Activated naive CD8-positive, alpha-beta T cell (primary cell): ENCODE results near the gene SNX24.
"Not testable (repeated sequence)": the region's sequence is repeated elsewhere in the genome, so short reads cannot be mapped to it uniquely, and the experiment has no call there.

Source experiments
- H3K27ac Mint-ChIP-seq: one replicate; pipeline ENCODE4 v1.8.0; 2021; ENCODE audit warnings: mixed read lengths
- H3K27me3 Mint-ChIP-seq: one replicate; pipeline ENCODE4 v1.8.0; 2021; ENCODE audit warnings: mixed read lengths
- H3K36me3 Mint-ChIP-seq: one replicate; pipeline ENCODE4 v1.8.0; 2021; ENCODE audit warnings: mixed read lengths
- H3K4me1 Mint-ChIP-seq: one replicate; pipeline ENCODE4 v1.8.0; 2021; ENCODE audit warnings: low read depth, mixed read lengths
- H3K4me3 Mint-ChIP-seq: one replicate; pipeline ENCODE4 v1.8.0; 2021; ENCODE audit warnings: mild to moderate bottlenecking, mixed read lengths
- H3K9me3 Mint-ChIP-seq: one replicate; pipeline ENCODE4 v1.8.0; 2021; ENCODE audit warnings: low read depth, mixed read lengths

Gene SNX24

DNA sequence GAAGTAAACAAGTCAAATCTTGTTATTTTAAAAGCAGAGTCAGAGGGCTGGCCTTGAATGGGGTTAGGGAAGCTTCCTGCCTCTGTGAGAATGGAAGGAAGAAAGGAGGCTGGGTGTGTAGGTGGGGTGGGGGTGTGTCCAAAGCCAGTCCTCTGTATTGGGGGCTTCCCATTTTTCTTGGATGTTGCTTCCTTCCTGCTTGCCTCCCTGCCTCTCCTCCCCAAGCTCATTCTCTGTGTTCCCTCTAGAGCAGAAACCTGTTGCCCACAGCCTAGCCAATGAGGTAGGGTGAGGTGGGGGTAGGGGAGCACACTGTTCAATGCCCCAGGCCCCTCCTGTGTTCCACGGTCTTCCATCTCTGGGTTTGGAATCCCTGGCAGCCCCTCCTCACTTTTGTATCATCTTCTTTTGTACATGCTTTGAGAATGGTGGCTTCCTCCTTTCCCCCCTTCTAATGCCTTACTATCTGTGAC is 39.7 kb downstream of the SNX24 start:
- H3K4me3 Mint-ChIP-seq = no peak overlapping the region
- H3K4me1 Mint-ChIP-seq = no peaks in the 10 kb centered on the region
- no peaks in the 10 kb centered on the region for H3K36me3 Mint-ChIP-seq
- H3K27me3 Mint-ChIP-seq = no peaks in the 10 kb centered on the region
- H3K27ac Mint-ChIP-seq = no peak overlapping the region
- H3K9me3 Mint-ChIP-seq = no peaks in the 10 kb centered on the region

DNA sequence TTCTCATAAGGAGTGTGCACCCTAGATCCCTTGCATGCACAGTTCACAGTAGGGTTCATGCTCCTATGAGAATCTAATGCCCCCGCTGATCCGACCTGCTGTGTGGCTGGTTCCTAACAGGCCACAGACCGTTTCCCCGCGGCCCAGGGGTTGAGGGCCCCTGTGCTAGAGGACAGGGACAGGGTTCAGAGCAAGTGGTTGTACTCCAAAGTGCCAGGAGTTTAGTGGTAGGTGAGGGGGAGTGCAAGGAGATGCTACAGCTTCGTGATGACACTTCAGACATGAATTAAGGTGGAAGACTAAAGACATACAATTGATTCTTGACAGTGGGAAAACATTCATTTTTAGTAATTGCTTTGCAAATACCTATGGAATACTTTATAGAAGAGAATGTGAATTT is 40.5 kb downstream of the SNX24 start:
- H3K4me1 Mint-ChIP-seq = no peaks in the 10 kb centered on the region
- H3K27ac Mint-ChIP-seq = no peak overlapping the region
- no peaks in the 10 kb centered on the region for H3K36me3 Mint-ChIP-seq
- H3K4me3 Mint-ChIP-seq = no peak overlapping the region
- H3K9me3 Mint-ChIP-seq = no peaks in the 10 kb centered on the region
- H3K27me3 Mint-ChIP-seq = no peaks in the 10 kb centered on the region

DNA sequence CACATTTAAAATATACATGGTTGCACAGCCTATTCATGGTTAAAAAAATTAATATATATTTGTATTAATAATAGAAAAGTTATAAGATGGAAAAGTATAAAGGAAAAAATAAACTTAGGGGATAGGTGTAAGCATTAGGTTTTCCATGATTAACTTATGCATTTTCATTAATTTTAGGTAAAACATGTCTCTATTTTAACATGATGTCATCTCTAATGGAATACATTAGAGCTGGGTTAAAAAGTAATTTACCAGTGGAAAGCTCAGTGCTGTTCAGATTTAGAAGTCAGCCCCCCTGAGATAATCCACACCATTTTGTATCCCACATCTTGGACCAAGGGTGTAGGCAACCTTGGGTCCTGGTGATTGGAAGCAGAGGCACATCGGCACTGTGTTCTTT is 49.7 kb downstream of the SNX24 start:
- no peaks in the 10 kb centered on the region for H3K9me3 Mint-ChIP-seq
- H3K27me3 Mint-ChIP-seq = no peaks in the 10 kb centered on the region
- H3K4me1 Mint-ChIP-seq = no peaks in the 10 kb centered on the region
- H3K4me3 Mint-ChIP-seq = no peak overlapping the region
- no peak overlapping the region for H3K27ac Mint-ChIP-seq
- H3K36me3 Mint-ChIP-seq = no peaks in the 10 kb centered on the region

DNA sequence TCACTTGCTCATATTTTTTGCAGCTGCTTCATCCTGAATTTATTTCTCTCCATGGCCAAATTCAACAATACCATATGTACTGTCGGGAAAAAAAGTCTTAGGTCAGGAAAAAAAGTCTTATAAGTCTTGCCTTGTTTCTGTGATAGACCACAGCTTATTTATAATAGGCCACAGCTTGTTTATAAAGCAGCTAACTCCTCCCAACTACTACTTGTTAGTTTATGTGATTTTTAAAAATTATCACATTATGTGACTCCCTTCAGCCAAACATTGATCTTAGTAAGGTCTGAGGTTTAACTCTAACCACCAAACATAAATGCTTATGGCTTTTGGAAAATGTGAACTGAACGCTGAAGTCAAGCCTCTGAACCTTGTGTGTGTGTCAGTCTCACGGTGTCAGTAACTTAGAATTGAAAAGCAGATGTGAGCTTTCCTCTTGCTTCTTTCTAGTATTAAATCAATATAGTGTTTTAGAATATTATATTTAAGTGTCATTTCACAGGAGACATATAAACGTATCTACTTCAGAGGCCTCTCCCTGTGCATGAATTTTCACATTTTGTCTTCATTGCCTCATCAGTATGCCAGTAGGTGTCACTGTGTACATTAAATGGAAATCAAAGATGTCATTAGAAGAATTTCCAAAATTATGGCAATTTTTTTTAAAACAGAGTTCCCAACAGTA is 51.3 kb downstream of the SNX24 start:
- Mint-ChIP-seq H3K4me3 (no peak overlapping the region), H3K4me1 (no peaks in the 10 kb centered on the region), H3K36me3 (no peaks in the 10 kb centered on the region), H3K27ac (no peak overlapping the region), H3K27me3 (no peaks in the 10 kb centered on the region), H3K9me3 (no peaks in the 10 kb centered on the region)

DNA sequence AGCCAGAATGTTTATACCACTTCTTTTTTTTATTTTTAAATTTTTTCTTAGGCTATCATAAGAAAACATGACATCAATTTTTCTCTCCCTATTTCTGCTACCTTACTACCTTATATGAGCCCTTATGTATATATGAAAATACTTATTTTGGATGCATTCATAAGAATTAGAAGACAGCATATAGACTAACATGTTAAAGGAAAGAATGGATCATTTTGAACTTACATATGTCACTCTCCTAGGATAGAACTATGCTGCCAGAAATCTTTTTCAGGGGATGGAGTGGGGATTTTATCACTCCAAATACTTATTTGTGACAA is 51.8 kb downstream of the SNX24 start:
- H3K36me3 Mint-ChIP-seq = no peaks in the 10 kb centered on the region
- no peak overlapping the region for H3K4me3 Mint-ChIP-seq
- peaks cover 5% of the 10 kb centered on the region for H3K4me1 Mint-ChIP-seq
- no peaks in the 10 kb centered on the region for H3K9me3 Mint-ChIP-seq
- no peaks in the 10 kb centered on the region for H3K27me3 Mint-ChIP-seq
- H3K27ac Mint-ChIP-seq = no peak overlapping the region

DNA sequence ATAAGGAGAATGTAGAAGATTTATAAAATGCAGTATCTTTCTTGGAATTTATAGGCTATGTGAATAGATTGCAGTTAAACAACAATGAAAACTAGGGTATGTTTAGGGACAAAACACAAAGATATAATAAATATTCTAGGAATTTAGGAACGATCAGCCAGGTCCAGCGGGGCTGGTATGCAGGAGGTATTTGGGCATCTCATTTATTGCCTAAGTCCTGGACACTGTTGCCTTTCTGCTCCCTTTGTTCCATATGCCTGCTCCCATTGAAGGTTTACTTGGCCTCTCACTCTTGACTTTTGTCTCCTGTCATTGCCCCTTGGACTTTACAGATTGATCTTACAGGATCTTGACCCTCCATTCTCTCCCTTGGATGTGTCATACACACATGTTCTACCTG is 55.9 kb downstream of the SNX24 start:
- no peak overlapping the region for H3K4me3 Mint-ChIP-seq
- no peaks in the 10 kb centered on the region for H3K27me3 Mint-ChIP-seq
- H3K36me3 Mint-ChIP-seq = no peaks in the 10 kb centered on the region
- H3K4me1 Mint-ChIP-seq = peaks cover 11% of the 10 kb centered on the region
- H3K27ac Mint-ChIP-seq = no peak overlapping the region
- no peaks in the 10 kb centered on the region for H3K9me3 Mint-ChIP-seq

DNA sequence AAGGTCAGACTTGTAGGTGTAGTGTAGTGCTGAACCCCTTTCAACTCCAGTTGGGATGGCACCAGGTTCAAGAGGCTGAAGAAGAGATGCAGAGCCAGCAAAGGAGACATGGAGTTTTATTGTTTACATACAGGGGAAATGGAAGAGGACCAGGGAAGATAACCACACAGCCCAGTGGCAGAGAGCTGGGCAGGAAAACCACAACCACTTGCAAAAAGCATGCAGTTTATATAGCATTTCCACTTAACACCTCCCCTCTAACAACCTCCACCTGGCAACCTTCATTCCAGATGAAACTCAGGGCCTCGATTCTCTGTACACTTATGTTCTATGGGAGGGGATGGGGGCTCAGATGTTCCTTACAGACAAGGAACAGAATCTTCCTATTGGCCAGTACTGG is 56.9 kb downstream of the SNX24 start:
- Mint-ChIP-seq H3K9me3 (no peaks in the 10 kb centered on the region), H3K27ac (no peak overlapping the region), H3K27me3 (no peaks in the 10 kb centered on the region), H3K4me1 (peaks cover 11% of the 10 kb centered on the region), H3K36me3 (no peaks in the 10 kb centered on the region), H3K4me3 (no peak overlapping the region)

DNA sequence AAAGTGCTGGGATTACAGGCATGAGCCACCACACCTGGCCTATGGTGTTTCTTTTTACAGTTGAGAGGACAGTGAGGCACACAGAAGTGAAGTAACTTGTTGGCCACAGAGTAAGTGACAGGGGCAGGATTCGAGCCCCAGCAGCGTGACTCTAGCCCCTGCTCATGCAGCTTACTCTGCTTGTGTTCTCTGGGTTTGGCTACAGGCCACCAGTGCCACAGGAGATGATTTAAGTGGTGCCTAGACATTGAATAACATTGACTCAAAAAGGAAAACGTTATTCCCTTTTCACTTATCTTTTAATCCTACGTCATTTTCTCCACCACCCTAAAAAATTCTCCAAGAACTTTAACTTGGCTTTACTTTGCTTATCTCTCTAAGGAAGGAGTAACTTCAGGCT is 61.4 kb downstream of the SNX24 start:
- H3K27me3 Mint-ChIP-seq = no peaks in the 10 kb centered on the region
- H3K27ac Mint-ChIP-seq = no peak overlapping the region
- H3K36me3 Mint-ChIP-seq = no peaks in the 10 kb centered on the region

DNA sequence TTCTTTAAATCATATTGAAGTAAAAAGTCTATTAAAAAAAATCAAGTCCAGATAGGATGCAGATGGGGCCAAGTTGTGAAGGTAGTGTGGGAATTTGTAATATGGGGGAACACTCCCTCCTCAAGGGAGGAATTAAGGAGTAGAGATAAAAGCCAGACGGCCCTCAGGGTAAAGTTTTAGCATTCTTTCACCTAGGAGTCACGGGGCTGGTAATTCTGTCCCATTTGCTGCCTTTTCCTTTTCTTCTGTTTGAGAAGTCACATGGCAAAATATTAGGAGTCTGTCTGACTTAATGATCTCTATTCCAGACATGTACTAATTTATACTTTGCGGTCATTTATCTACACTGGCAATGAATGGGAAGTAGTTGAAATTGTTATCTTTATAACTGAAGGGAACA is 61.9 kb downstream of the SNX24 start:
- H3K27ac Mint-ChIP-seq = no peak overlapping the region

More for the DNA sequence above, 61.4 kb downstream of the SNX24 start:
- H3K4me3 Mint-ChIP-seq = no peak overlapping the region
- peaks cover 11% of the 10 kb centered on the region for H3K4me1 Mint-ChIP-seq
- no peaks in the 10 kb centered on the region for H3K9me3 Mint-ChIP-seq

DNA sequence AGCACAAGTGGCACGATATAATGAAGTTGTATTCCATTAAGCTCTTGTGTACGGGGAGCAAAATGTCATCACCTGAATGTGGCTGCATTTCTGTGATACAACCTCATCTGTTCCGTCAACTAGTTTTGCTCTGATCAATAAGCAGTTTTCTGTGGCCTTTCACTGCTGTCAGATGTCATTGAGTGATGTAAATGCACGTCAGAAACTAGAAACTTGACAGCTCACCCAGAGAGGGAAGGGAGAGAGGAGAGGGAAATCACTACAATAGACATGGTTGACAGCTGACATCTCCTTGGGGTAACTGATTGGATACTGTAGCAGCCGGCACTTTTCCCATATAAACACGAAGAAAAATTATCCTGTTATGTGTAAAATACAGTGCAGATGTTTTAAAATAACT is 62.7 kb downstream of the SNX24 start:
- H3K36me3 Mint-ChIP-seq = no peaks in the 10 kb centered on the region
- H3K27me3 Mint-ChIP-seq = no peaks in the 10 kb centered on the region
- H3K4me3 Mint-ChIP-seq = no peak overlapping the region
- H3K4me1 Mint-ChIP-seq = no peaks in the 10 kb centered on the region
- H3K27ac Mint-ChIP-seq = no peak overlapping the region
- H3K9me3 Mint-ChIP-seq = no peaks in the 10 kb centered on the region

More for the DNA sequence above, 61.9 kb downstream of the SNX24 start:
- Mint-ChIP-seq H3K9me3 (no peaks in the 10 kb centered on the region), H3K36me3 (no peaks in the 10 kb centered on the region), H3K27me3 (no peaks in the 10 kb centered on the region), H3K4me3 (no peak overlapping the region), H3K4me1 (peaks cover 7% of the 10 kb centered on the region)

DNA sequence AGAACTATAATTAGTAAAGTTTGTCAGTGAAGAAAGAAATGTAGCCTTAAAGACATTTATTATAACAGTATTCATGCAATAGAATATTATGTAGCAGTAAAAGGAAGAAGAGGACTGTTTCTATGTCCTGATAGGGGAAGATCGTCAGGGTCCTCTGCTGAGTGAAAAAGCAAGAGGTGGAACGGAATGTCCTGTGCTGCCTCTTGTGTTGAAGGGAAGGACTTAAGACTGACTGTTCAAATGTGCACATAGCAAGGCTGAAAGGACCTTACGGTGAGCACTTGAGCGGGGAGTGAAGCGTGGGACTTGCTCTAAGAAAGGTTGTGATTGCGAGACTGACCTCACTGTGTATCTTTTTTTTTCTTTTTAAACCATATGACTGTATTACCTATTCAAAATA is 63.2 kb downstream of the SNX24 start:
- no peaks in the 10 kb centered on the region for H3K9me3 Mint-ChIP-seq
- H3K27me3 Mint-ChIP-seq = no peaks in the 10 kb centered on the region

DNA sequence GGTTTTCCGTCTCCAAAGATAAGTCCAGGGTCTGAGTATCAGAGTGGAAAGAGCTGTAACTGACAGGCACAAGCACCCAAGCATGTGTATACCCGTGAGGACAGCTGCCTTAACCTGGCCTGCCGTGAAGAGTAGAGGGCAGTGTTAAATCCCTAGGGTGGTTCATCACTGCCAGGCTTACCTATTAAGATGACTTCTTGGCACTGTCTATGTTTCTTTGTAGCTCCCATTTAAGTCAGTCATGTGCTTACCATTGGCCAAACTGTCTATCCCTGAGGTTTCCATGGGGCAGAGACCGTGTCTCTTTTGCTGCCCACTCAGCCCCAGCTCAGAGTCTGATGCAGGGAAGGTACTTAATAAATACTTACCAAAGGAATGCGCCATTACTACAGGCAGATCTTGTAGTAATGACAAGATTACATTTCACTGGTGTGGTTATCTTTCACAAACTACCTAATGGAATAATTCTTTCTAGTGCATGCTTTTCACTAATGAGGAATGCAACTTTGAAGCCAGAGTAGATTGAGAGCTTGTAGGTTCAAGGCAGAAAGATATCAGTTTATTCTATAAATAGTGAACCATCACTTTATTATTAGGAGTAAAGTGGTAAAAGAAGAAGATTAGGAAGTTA is 64.2 kb downstream of the SNX24 start:
- Mint-ChIP-seq H3K4me3 (no peak overlapping the region), H3K27ac (no peak overlapping the region), H3K4me1 (no peaks in the 10 kb centered on the region), H3K27me3 (no peaks in the 10 kb centered on the region), H3K9me3 (no peaks in the 10 kb centered on the region), H3K36me3 (no peaks in the 10 kb centered on the region)

More for the DNA sequence above, 63.2 kb downstream of the SNX24 start:
- Mint-ChIP-seq H3K27ac (no peak overlapping the region), H3K4me1 (no peaks in the 10 kb centered on the region), H3K4me3 (no peak overlapping the region), H3K36me3 (no peaks in the 10 kb centered on the region)

DNA sequence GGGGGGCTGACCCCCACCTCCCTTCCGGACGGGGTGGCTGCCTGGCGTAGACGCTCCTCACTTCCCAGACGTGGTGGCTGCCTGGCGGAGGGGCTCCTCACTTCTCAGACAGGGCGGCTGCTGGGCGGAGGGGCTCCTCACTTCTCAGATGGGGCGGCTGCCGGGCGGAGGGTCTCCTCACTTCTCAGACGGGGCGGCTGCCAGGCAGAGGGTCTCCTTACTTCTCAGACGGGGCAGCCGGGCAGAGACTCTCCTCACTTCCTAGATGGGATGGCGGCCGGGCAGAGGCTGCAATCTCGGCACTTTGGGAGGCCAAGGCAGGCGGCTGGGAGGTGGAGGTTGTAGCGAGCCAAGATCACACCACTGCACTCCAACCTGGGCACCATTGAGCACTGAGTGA is 68.0 kb downstream of the SNX24 start:
- H3K36me3 Mint-ChIP-seq, H3K27me3 Mint-ChIP-seq, H3K4me1 Mint-ChIP-seq, H3K27ac Mint-ChIP-seq, H3K4me3 Mint-ChIP-seq, H3K9me3 Mint-ChIP-seq: not testable (repeated sequence)

DNA sequence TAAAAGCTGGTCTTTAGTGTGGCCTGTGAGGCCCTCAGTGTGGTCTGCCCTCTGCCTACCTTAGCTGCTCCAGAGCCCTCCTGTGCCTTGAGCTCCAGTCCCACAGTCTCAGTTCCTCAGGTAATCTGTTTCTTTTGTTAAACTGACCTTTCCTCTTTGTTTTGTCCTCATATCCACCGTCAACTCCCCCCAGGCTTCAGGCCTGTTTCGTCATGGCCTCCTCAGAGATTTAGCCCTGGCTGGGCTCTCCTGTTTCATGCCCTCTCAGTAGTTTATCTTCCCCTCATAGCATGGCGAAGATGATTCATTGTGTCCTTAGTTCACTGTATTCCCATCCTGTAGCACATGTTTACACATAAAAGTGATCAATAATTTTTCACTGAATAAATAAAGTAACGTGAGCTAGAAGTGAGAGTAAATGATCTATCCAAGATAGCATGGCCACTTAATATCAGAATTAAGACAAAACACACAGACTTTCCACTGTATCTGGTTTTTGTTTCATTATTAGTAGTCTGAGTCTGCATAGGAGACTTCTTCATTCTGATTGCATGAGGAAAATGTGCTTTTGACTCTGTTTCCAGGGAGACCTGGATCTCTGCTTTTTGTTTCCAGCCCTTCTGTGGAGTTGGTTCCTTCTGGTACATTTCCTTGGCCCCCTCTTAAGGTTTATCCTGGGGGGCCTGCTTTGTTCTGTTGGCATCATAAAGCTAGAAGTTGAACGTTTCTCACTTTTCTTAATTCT is 70.5 kb downstream of the SNX24 start:
- H3K4me3 Mint-ChIP-seq = no peak overlapping the region
- H3K36me3 Mint-ChIP-seq = peaks cover 5% of the 10 kb centered on the region
- no peaks in the 10 kb centered on the region for H3K27me3 Mint-ChIP-seq
- no peaks in the 10 kb centered on the region for H3K9me3 Mint-ChIP-seq
- H3K4me1 Mint-ChIP-seq = no peaks in the 10 kb centered on the region
- H3K27ac Mint-ChIP-seq = no peak overlapping the region

DNA sequence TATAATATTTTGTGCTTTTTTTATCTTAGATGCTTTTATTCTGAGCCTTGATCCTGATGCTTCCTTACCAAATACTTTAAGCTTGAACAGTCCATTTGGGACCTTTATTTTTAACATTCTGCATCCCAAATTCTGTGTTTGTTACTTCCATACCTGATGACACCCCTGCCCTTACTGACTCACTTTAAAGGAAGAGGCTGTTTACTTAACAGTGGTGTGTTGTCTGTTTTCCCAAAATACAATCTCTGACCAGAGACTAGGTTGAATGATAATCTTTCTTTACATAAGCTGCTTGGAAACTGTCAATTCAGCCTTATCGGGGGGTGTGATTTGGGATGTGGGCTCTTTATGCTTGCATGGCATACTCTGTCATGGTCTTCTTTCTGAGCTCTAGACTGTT is 71.1 kb downstream of the SNX24 start:
- H3K9me3 Mint-ChIP-seq = no peaks in the 10 kb centered on the region

More for the DNA sequence above, 71.1 kb downstream of the SNX24 start:
- Mint-ChIP-seq H3K27me3 (no peaks in the 10 kb centered on the region), H3K27ac (no peak overlapping the region), H3K36me3 (peaks cover 5% of the 10 kb centered on the region), H3K4me3 (no peak overlapping the region), H3K4me1 (no peaks in the 10 kb centered on the region)
